A673 (cell line): ENCODE data around the gene TSGA10IP.

Source experiments
- CTCF ChIP-seq: fragments of 300-800, 200-600 bp; sonication (generic); conservative IDR thresholded peaks from 2 replicates; pipeline ENCODE4 v1.5.1; 2017; ENCODE audit warnings: low read depth, mild to moderate bottlenecking, antibody characterized with exemption, low read length, moderate library complexity, mixed read lengths
- EZH2 ChIP-seq: fragments of 200-600 bp; sonication (generic); IDR thresholded peaks from 2 replicates; pipeline ENCODE4 v1.6.1; 2017; ENCODE audit warnings: borderline replicate concordance, low read depth, mild to moderate bottlenecking, mixed read lengths, antibody characterized with exemption, low read length; ENCODE audit not compliant: poor library complexity, severe bottlenecking

- TF ChIP-seq CTCF (no peak), EZH2 (no peak)
Measured at GRCh38 chr11:65922565-65922964, 22.7 kb upstream of the TSGA10IP start.
